AG04449 (cell line): ENCODE results near the gene GPR137.
A peak's percentile ranks its signal among the peaks of the same experiment; 100 is the strongest.

Source experiments
- CTCF ChIA-PET: fragments of 350-600 bp; formaldehyde crosslinking; extraction: SDS; loops from one replicate; lab custom pipeline; 2021; ENCODE audit warnings: antibody characterized with exemption; lab: Yijun Ruan, JAX
- POLR2A ChIA-PET: fragments of 400-600, 350-600 bp; formaldehyde crosslinking; extraction: SDS; loops from one replicate; lab custom pipeline; 2020; ENCODE audit warnings: antibody characterized with exemption, inconsistent platforms; lab: Yijun Ruan, JAX
- DNase-seq: peaks from one replicate; pipeline ENCODE4 v3.0.0-alpha.2; 2010; ENCODE audit warnings: low read depth, low spot score
- H3K4me3 ChIP-seq: 2 replicates; pipeline ENCODE4 v1.5.1; 2011; ENCODE audit warnings: low read depth, mild to moderate bottlenecking, control low read depth, low read length
- CTCF ChIP-seq: IDR thresholded peaks from one replicate; pipeline ENCODE4 v1.5.1; 2011; ENCODE audit warnings: mild to moderate bottlenecking, moderate library complexity, low read length, control low read depth, inconsistent platforms; ENCODE audit not compliant: insufficient read depth; ENCODE audit errors: missing control alignments

The GPR137 gene

GRCh38 chr11:64295760-64296159 lies 10.1 kb downstream of the GPR137 start:
- CTCF ChIA-PET: interaction anchor here (0.7 to 4.7 kb wide), 3 partner anchors 8 to 46 kb away, joined by 4 to 37 read pairs (median 5); partner anchors contain the start of gene PLCB3
- DNase-seq: no peak
- TF ChIP-seq CTCF: no peak
- POLR2A ChIA-PET: no interaction called here
- no peak overlapping the region for H3K4me3 ChIP-seq

GRCh38 chr11:64296236-64296635 lies 10.6 kb downstream of the GPR137 start:
- CTCF ChIA-PET: interaction anchor here (0.9 to 4.7 kb wide), 4 partner anchors 7 to 45 kb away, joined by 4 to 37 read pairs (median 10); partner anchors contain the start of gene PLCB3
- no peak for TF ChIP-seq CTCF
- POLR2A ChIA-PET: no interaction called here
- no peak overlapping the region for H3K4me3 ChIP-seq
- no peak for DNase-seq

- CTCF ChIA-PET: interaction anchor here (0.9 to 3.2 kb wide), 4 partner anchors 8 to 93 kb away, joined by 4 to 15 read pairs (median 5); partner anchors contain the start of gene PLCB3
- DNase-seq: no peak
- POLR2A ChIA-PET: no interaction called here
- no peak overlapping the region for H3K4me3 ChIP-seq
- no peak for TF ChIP-seq CTCF
Measured at GRCh38 chr11:64296830-64297698, 11.4 kb downstream of the GPR137 start.

- DNase-seq: no peak
- TF ChIP-seq CTCF: no peak
- ChIA-PET CTCF (interaction anchor here (1.1 to 3.2 kb wide), 3 partner anchors 9 to 93 kb away, joined by 3 to 15 read pairs (median 5); no protein-coding TSS in a partner anchor), POLR2A (no interaction called here)
- no peak overlapping the region for H3K4me3 ChIP-seq
Measured at GRCh38 chr11:64297699-64298358, 12.2 kb downstream of the GPR137 start.

- no peak for DNase-seq
- TF ChIP-seq CTCF: no peak
- POLR2A ChIA-PET: no interaction called here
- CTCF ChIA-PET: interaction anchor here (1.1 to 3.2 kb wide), 3 partner anchors 10 to 91 kb away, joined by 3 to 15 read pairs (median 4); no protein-coding TSS in a partner anchor
- peak overlapping the region; percentile 32 for H3K4me3 ChIP-seq
Measured at GRCh38 chr11:64298966-64299846, 13.6 kb downstream of the GPR137 start.
